ENCODE results near the gene NLGN1. TPM values are rescaled to one million over a fixed set of nuclear protein-coding genes. Genes with fewer than 3 reads are reported as not detected.
"Not testable (repeated sequence)": the region's sequence is repeated elsewhere in the genome, so short reads cannot be mapped to it uniquely, and the experiment has no call there.

NLGN1 gene
- 126 TPM for total RNA-seq

GRCh38 chr3:173397161-173398110, at the start of gene NLGN1:
TSS of gene NLGN1 (plus strand) at chr3:173397744.
- DNase-seq, result peak; percentile 71

DNA sequence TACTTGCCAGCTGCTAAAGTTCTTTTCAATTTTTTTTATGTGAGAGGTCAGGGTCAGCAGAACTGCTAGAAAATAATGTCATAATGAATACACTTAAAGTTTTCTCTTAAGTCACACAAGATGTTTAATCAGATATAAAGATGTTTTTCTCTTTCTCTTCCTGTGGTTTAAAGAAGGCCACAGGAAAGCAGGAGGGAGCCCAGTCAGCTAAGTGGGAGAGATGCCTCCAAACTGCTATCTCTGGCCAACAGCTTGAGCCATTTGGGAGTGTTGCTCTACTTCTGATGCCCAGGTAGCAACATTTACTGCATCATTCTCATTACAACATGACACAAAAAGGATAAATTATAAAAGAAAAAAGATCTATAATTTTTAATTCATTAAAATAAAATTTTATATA, 45.7 kb upstream of the NLGN1 start:
- no peak for DNase-seq

GRCh38 chr3:173353137-173353536, 44.4 kb upstream of the NLGN1 start:
- DNase-seq, result not testable (repeated sequence)

DNA sequence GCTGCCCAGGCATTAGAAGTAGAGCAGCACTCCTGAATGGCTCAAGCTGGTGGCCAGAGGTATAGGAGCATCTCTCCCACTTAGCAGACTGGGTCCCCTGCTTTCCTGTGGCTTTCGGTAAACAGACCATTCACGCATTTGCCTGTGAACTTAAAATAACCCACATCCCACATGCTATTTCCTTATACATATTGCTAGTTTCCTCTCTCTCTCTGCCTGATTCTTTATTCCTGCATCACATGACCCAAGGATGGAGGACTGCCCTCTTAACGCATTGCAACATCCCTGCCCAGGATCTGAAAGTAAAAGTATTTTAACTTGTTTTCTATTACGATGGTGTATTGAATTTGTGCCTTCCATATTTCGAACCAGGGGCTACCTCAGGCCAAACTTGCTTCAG, 43.4 kb upstream of the NLGN1 start:
- DNase-seq, result no peak

- DNase-seq, result no peak
Measured at GRCh38 chr3:173371848-173372487, 25.6 kb upstream of the NLGN1 start.

- DNase-seq, result no peak
Measured at GRCh38 chr3:173380681-173381080, 16.9 kb upstream of the NLGN1 start.

- DNase-seq, result not testable (repeated sequence)
Measured at GRCh38 chr3:173381936-173382335, 15.6 kb upstream of the NLGN1 start.

DNA sequence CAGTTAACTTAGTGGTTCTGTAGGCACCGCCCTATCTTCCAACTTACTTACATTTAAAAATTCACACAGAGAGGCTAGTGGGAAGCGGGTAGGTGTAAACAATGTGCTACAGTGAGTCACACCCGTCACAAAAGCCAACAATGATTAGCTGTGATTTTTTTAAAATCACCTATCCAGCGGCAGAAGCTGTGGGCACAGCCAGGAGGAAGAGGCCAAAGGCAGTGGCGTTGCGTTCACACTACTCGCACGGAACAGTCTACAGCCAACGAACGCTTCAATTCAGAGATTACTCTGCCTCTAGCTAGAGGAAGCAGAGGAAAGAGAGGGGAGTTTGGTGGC, 2.5 kb upstream of the NLGN1 start:
- no peak for DNase-seq

DNA sequence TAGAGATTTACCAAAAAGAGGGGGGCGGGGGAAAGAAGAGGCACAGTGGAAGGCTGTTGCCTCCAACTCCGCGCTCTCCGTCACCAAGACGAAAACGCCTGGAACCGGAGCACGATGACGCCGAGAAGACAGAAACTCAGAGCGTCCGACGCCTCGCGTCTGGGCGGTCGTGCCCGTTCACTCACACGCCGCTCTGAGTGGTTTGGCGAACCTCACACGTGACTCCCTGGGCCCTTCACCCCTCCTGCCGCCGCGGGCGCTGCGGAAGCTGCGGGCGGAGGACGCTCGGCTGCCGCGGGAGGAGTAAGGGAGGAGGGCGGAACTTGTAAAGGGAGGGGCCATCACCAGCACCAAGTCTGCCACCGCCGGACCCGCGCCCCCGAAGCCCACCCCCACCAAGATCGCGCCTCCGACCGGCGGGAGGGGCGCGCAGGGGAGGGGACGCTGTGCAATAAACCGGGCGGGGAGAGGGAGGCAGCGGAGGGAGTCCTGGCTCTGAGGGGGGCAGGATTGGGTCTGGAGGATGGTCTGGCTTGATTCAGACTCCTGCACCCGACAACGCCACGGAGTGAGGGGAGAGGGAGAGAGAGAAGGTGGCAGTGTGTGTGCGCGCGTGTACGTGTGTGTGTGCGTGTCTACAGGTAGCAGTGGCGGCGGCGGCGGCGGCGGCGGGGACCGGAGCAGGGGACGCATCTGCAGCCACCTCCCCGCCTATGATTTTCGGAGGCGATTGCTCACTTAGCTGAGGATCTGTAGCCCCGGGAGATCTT, 1.9 kb upstream of the NLGN1 start:
- peak; percentile 92 for DNase-seq

- no peak for DNase-seq
Measured at GRCh38 chr3:173396191-173397041, 1.1 kb upstream of the NLGN1 start.

DNA sequence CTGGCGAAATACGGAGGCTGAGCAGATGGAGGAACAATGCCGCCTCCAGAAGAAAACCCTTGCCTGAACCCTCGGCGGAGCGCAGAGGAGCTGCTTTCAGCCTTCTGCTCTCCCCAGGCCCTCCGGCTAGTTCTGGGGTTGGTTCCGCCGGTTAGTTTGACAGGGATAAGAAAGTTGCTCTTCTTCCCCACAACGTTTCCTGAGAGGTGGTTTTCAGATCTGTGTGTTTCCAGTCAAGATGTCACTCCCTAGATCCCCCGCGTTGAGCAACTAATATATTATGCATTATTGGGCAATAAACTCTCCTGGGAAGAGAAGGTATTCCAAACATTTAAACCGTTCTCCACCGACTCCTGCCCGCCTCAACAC, 551 bp downstream of the NLGN1 start:
- peak; percentile 70 for DNase-seq

DNA sequence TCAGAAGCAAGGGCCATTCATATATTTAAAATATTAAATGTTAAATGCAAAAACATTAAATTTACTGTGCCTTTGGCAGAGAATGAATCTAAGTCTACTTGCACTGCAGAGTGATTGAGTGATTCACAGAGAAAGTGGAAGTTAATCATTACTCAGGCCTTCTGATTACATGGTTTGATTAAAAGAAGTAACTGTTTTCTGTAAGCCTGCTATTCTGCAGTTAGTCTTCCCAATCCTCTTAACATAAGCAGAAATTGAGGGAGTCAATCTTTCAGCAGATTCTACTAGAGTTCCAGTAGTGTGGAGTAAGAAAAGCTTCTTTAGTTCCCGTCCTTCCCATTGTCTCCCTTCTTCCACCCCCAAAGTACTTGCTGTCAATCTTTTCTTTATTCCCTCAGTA, 1.5 kb downstream of the NLGN1 start:
- no peak for DNase-seq

GRCh38 chr3:173401369-173401768, 3.8 kb downstream of the NLGN1 start:
- DNase-seq, result no peak

DNA sequence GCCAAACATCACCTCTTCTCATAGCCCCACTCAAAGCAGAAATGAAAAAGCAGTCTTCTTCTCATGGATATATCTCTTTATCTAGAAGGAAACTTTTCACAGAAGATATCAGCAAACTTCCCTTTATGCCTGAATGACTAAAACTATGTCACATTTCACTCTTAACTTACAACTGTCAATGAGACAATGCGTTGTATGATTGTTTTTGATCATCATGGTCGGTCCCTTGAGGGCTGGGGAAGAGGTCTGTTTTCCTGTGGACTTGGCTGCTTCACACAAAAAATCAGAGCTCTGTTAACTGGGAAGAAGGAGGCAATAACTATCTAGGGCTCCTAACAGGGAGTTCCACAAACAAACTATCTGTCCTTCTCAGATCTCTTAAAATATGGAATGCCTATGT, 5.1 kb downstream of the NLGN1 start:
- DNase-seq, result no peak

GRCh38 chr3:173403376-173403775, 5.8 kb downstream of the NLGN1 start:
- no peak for DNase-seq

DNA sequence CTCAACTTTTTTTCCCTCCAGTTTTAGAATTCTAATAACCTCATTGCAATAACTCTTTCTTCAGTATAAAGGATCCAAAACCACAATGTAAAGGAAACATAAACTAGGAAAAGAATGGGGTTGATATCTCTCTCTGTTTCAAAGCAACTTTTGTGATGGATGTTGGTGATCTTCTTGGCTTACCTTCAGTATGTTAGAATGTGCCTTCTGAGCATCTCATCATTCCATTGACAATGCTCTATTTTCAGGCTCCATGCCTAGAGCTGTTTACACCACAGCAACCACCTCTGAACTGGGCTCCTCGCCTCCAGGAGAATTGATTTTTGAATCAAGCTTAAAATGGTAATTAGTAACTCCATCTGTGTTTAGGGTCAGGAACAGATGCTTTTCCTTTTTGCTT, 6.6 kb downstream of the NLGN1 start:
- no peak for DNase-seq

DNA sequence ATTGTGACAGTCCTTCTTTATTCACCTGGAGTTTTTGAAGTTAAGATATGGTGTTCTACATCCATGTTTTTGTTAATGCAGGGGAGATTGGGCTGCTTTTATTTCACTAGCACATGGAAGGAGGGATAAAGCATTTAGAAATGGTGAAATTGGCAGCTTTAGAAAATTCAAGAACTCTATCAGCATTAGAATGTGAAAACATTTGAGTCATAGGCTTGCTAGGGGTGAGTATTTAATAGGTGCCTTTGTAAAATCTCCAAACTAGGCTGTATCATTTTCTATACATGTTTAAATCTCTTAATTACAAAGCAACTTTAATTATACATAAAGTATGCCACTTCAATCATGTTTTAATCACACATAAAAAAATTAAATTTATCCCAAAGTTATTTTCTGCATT, 12.9 kb downstream of the NLGN1 start:
- no peak for DNase-seq

DNA sequence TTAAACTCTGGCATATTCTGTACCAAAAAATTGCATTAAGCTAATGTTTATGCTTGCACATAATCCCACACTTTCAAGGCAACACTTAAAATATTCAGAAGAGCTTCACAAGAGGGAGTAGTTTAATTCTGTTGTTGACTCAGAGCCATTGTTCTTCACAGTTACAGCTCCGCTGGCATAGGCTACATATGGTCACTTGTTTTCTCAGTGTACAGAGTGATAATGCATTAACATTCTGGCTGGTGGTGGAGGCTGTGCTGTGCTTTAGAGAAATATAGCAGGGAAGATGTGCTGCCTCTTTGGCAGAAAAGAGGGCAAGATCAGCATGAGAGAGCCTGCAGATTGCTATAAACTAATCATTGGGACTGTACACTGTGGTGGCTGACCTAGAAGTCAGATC, 13.3 kb downstream of the NLGN1 start:
- DNase-seq, result peak; percentile 43

DNA sequence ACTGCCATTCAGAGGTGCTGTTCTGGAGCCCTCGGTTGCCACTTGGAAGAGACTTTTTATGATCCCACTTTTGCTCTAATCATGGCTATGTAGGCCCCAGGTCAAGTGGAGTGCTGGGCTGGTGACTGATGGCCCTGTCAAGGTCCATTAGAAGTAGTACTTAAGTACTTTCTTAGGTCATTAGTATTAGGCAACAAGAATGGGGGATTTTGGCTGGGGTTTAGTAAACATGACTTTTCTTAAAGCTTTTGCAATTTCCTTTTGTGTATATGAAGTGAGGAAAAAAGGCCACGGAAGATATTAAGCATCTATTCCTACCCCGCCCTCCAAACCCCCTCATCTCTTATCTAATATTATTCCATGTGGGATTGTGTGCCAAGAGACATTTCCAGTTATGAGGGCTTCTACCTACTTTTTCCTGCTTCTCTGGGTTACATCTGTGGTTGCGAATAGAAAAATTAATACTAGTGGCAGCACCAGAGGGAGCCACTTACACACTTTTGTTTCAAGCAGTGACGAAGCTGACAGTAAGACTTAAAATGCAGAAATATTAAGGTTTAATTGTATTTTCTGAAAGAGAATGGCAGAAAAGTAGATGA, 13.9 kb downstream of the NLGN1 start:
- DNase-seq, result peak; percentile 11

GRCh38 chr3:173416070-173416469, 18.5 kb downstream of the NLGN1 start:
- DNase-seq, result no peak

GRCh38 chr3:173429076-173429475, 31.5 kb downstream of the NLGN1 start:
- no peak for DNase-seq

- DNase-seq, result no peak
Measured at GRCh38 chr3:173429527-173429926, 32.0 kb downstream of the NLGN1 start.
